ENCODE results near the gene TMEM178B.
"Not testable (repeated sequence)": the region's sequence is repeated elsewhere in the genome, so short reads cannot be mapped to it uniquely, and the experiment has no call there.

TMEM178B gene

GRCh38 chr7:141144921-141145629, 71.2 kb downstream of the TMEM178B start:
- no peak for DNase-seq

GRCh38 chr7:141145630-141145982, 71.7 kb downstream of the TMEM178B start:
- no peak for DNase-seq

GRCh38 chr7:141147482-141147881, 73.6 kb downstream of the TMEM178B start:
- no peak for DNase-seq

GRCh38 chr7:141150465-141150864, 76.6 kb downstream of the TMEM178B start:
- no peak for DNase-seq

DNA sequence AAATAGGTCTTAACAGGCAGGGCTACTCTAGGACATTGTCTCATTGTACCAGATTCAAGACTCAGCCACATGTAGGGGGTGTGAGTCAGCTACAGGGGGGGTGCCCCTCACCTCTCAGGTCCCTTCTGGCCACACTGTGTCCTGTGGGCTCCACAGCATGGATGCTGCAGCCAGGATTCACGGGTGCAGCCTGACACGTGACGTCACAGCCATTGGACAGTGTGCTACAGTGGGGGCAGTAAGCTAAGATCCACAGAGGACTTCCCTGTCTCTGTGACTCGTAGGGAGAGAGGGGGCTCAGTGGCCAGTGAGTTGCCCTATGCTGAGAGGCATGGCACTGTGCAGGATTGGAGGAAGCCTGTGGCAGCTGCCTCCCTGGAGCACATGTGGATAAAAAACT, 77.9 kb downstream of the TMEM178B start:
- DNase-seq: no peak

DNA sequence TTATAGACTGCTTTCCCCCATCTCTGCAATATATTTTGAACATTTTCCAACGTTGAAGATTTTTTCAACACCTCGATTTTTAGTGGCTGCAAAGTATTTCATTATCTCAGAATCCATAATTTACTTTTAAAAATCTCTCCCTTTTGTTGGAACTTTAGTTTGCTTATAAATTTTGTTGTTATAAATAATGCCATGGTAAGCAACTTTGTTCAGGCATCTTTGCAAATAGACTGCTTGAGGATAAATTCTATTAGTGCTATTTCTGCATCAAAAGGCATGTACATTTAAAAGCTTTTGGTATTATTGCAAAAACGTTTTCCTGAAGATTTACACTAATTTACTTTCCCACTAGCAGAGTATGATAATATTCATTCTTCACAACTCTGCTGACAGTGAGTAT, 79.4 kb downstream of the TMEM178B start:
- DNase-seq: no peak

DNA sequence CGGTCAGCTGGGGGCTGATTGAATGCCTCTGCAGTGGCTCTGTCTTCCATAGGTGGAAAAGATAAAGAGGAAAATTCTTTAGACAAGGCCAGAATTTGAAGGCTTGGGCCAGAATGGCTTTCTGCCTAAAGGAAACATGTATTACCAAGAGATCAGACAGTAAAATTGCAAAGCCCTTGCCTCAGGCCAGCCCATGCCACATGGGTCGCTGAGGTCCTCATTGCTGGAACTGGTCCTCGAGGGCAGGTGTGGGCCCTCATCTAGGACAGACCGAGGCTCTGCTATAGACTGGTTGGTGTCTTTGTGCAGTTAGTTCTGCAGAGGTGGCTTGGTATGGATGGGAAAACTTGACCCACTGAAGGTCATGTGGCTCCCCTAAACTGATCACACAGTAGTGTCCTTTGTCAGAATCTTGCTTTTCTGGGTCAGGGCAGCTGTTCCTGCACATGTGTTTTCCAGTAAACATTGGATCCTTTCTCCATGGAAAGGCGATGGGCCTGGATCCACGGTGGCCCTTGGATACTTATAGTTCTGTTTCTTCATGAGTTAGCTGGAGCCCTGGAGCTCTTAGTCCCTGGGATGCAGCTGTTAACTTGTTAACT, 80.4 kb downstream of the TMEM178B start:
- DNase-seq: no peak

DNA sequence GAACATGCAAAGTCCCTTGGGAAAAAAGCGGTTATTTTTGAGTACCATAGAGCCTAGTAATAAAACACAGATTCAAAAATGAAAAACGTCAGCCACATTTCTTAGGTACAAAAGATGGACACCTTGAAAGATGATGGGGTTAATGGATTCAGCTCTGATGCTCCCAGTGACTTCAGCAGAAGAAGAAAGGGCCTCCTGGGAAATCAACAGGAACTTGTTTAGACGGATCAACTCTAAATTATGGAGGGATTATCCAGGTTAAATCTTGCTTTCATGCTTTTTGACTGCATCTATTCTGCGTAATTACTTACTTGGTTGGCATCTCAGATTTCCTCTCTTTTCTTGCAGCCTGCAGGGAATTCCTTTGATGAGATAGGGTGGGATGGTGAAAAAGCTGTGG, 82.5 kb downstream of the TMEM178B start:
- no peak for DNase-seq

DNA sequence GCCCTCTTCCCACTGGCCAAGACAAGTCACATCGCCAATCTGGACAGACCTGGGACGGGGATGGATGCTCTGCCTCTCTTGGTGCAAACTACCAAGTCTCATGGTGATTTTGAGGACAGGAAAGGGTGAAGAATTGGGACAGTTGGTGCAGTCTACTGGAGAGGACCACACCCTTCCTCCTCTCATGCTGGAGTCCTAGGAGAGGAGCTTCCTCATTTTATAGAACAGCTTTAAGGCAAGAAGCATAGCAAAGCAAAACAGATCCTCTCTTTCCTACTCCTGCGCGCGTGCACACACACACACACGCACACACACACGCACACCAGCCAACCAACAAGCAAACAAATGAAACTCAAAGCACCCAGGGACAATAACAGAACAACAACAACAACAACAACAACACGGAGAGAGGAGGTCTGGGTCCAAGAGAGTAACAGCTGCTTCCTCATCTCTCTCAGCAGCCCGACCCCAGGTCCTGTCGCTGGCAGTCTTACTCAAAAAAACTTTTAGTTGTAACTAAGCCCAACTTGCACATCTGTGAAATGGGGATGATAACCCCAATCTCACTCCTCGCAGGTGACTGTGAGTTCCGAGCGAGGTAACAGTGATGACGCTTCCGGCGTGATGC, 83.4 kb downstream of the TMEM178B start:
- DNase-seq: no peak

DNA sequence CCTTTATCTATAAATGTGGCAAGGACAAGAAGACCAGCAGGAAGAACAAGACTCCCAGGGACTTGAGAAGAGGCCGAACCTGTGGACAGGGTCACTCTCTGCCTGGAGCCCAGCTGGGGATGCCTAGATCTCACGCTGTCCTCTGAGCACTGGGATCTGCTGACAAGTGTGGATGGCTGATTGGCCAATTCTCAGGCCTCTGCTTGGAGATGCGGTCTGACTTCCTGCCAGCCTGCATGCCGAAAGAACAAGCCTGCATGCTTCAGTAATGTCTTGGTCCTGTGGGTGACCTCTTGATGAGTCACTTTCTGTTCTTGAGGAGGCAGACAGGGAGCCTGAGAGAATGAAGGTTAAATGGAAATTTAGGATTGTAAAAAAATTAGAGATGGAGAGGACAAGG, 84.7 kb downstream of the TMEM178B start:
- DNase-seq: peak; percentile 94

DNA sequence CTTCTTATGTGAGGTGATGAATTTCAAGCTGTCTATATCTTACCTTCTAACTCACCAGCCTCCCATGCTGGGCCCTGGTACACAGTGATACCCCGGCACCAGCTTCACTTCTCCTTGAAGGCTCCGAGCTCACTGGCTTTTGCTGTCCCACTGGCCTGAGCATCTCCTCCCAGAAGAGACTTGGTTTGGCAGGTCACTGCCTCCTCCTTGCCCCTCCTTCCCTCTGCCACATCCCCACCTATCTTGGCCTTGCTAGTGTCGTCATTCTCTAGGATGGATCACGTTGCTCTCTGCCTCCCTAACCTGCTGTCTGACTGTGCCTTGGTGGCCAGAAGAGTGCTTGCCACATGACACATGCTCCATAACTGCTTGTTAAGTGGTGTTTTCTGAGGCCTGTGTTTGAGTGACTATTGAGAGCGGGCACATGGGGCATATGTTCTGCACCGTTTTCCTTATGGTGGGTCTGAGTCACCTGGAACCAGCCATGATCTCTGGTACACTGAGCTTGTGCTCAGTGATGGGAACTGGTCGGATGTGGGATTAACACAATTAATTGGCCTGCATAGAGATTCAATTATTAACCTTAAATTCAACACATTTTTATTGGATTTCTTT, 86.5 kb downstream of the TMEM178B start:
- DNase-seq: peak; percentile 61

DNA sequence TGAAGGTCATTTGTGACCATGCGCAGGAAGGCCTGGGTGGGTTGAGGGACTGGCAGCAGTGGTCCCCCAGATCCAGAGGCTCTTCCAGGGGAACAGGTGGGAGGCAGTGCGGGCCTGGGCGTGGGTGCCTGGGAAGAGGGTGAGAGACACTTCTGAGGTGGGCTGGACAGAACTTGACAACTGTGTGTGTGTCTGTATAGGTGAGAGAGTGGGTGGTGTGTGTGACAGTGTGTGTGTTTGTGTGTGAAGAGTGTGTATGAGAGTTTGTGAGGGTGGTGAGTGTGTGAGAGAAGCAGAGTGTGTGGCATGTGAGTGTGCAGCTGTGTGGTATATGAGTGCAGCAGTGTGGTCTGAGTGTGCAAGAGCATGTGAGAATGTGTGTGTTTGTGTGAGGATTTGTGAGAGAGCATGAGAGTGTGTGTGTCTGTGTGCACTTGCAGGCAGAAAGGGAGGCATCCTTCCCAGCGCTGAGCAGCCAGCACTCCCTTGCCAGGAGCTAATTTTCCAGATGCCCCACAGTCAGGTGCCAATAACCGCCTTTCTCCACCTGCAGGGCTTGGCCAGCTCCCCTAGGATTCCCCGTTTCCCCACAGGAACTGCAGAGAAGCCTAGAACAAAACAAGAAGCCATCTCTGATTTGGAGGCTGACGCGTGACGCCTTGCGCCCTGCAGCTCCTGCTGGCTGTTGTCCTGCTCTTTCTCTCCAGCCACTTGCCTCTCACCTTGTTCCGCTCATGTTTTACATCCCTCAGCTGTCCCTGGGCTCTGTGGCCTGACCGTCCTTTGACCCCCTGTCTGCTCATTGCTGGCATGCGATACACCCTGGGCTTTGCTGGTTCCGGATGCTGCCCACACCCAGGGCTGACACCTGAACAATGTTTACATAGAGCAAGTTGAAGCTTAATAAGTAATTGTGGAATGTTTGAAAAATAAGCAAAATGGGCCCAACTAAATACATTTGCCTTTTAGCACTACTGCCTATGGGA, 88.0 kb downstream of the TMEM178B start:
- DNase-seq: peak; percentile 21

DNA sequence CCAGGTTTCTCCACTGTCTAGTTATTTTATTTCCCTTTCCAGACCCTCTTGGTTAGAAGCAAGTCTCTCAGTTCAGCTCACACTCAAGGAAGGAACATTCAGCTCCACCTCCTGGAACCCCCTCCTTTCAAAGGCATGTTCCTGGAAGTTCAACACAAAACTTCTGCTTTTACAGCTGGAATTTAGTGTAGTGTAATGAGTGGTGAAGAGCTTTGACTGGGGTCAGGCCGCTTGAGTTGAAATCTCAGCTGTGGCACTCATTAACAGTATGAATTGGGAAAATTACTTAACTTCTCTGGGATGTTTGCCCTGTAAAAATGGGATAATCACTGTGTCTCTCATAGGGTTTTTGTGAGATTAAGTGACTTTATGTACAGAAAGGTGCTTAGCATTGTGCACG, 91.7 kb downstream of the TMEM178B start:
- no peak for DNase-seq

GRCh38 chr7:141166926-141167325, 93.1 kb downstream of the TMEM178B start:
- no peak for DNase-seq

- no peak for DNase-seq
Measured at GRCh38 chr7:141167381-141167964, 93.6 kb downstream of the TMEM178B start.

GRCh38 chr7:141169157-141169556, 95.3 kb downstream of the TMEM178B start:
- DNase-seq: not testable (repeated sequence)

DNA sequence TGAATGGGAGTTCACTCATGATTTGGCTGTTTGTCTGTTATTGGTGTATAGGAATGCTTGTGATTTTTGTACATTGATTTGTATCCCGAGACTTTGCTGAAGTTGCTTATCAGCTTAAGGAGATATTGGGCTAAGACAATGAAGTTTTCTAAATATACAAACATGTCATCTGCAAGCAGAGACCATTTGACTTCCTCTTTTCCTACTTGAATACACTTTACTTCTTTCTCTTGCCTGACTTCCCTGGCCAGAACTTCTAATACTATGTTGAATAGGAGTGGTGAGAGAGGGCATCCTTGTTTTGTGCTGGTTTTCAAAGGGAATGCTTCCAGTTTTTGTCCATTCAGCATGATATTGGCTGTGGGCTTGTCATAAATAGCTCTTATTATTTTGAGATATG, 101.9 kb downstream of the TMEM178B start:
- DNase-seq: not testable (repeated sequence)

DNA sequence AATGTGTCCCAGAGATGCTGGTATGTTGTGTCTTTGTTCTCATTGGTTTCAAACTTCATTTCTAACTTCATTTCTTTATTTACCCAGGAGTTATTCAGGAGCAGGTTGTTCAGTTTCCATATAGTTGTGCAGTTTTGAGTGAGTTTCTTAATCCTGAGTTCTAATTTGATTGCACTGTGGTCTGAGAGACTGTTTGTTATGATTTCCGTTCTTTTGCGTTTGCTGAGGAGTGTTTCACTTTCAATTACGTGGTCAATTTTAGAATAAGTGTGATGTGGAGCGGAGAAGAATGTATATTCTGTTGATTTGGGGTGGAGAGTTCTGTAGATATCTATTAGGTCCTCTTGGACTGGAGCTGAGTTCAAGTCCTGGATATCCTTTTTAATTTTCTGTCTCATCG, 103.3 kb downstream of the TMEM178B start:
- DNase-seq: not testable (repeated sequence)

GRCh38 chr7:141178486-141179135, 104.7 kb downstream of the TMEM178B start:
- DNase-seq: no peak

DNA sequence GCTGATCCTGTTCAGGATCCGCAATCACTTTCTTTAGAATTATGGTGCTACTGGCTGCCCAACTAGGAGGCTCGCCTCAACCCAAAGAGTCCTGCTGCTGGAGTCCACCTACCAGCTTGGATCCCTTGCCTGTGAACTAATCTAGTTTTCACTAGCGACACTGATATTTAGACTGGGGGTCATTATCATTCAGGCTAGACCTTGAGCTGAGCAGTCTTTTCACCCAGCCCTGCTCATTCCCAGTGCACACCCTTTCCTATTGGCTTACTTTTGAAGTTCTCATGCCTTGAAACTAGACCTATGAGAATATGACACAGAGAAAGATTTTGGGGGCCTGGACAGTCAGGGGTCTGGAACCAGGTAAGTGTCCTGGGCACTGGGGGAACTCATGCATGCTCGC, 107.9 kb downstream of the TMEM178B start:
- no peak for DNase-seq

DNA sequence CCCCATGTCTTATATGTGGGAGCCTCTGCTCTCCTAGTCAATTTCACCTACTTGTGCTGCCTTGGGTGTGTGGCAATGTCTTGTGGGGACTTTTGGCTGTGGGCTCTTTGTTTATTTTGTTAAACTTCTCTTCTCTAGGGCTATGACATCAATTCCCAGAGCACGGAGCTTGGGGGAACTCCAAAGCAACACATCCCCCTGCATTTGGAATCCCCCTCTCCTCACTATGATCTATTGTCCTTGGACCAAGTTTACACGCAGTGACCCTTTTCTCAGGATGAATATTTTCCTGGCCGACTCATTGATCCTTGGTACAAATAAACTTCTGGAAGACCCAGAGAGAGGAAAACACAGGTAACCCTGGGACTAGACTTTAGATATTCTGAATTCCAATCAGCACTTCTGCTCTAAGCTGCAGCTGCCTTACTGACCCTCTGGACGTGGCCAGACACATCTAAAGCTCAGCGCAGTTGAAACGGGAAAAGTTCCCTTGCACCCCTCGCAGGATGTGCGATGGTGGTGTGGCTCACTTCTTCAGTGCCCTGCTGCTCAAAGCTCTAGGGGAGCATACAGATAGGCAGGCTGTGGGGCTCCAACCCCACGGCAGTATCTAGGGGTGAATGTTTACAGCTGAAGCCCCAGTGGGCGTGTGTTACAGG, 110.8 kb downstream of the TMEM178B start:
- no peak for DNase-seq
